ENCODE measurements around the gene SLC25A30.
"Not testable (repeated sequence)": the region's sequence is repeated elsewhere in the genome, so short reads cannot be mapped to it uniquely, and the experiment has no call there.

Gene SLC25A30

GRCh38 chr13:45434556-45435371 lies 16.6 kb upstream of the SLC25A30 start:
- Histone ChIP-seq H3K4me3 (ENCODE audit: low read depth, low read length) (no peak overlapping the region), H3K36me3 (no peaks in the 10 kb centered on the region), H3K9me3 (ENCODE audit: severe bottlenecking) (no peaks in the 10 kb centered on the region), H3K27ac (no peak overlapping the region), H3K27me3 (ENCODE audit: insufficient read depth, low read depth, severe bottlenecking) (no peaks in the 10 kb centered on the region)
- TF ChIP-seq, protein P1, sequence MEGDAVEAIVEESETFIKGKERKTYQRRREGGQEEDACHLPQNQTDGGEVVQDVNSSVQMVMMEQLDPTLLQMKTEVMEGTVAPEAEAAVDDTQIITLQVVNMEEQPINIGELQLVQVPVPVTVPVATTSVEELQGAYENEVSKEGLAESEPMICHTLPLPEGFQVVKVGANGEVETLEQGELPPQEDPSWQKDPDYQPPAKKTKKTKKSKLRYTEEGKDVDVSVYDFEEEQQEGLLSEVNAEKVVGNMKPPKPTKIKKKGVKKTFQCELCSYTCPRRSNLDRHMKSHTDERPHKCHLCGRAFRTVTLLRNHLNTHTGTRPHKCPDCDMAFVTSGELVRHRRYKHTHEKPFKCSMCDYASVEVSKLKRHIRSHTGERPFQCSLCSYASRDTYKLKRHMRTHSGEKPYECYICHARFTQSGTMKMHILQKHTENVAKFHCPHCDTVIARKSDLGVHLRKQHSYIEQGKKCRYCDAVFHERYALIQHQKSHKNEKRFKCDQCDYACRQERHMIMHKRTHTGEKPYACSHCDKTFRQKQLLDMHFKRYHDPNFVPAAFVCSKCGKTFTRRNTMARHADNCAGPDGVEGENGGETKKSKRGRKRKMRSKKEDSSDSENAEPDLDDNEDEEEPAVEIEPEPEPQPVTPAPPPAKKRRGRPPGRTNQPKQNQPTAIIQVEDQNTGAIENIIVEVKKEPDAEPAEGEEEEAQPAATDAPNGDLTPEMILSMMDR (IDR thresholded peaks at IDR 0.05; ENCODE audit: low read depth, low read length), result no peak
- no peak for DNase-seq

GRCh38 chr13:45433381-45433790 lies 15.2 kb upstream of the SLC25A30 start:
- no peaks in the 10 kb centered on the region for H3K9me3 ChIP-seq (ENCODE audit: severe bottlenecking)
- no peak overlapping the region for H3K4me3 ChIP-seq (ENCODE audit: low read depth, low read length)
- H3K36me3 ChIP-seq, result no peaks in the 10 kb centered on the region
- H3K27me3 ChIP-seq (ENCODE audit: insufficient read depth, low read depth, severe bottlenecking), result no peaks in the 10 kb centered on the region
- no peak overlapping the region for H3K27ac ChIP-seq
- no peak for DNase-seq
- TF ChIP-seq, protein P1 (IDR thresholded peaks at IDR 0.05; ENCODE audit: low read depth, low read length), result no peak

- Histone ChIP-seq H3K4me3 (ENCODE audit: low read depth, low read length) (no peak overlapping the region), H3K9me3 (ENCODE audit: severe bottlenecking) (no peaks in the 10 kb centered on the region), H3K36me3 (no peaks in the 10 kb centered on the region), H3K27me3 (ENCODE audit: insufficient read depth, low read depth, severe bottlenecking) (no peaks in the 10 kb centered on the region), H3K27ac (no peak overlapping the region)
- DNase-seq, result no peak
- TF ChIP-seq, protein P1 (IDR thresholded peaks at IDR 0.05; ENCODE audit: low read depth, low read length), result no peak
These were observed 14.7 kb upstream of the SLC25A30 start for GRCh38 chr13:45432737-45433380.

DNA sequence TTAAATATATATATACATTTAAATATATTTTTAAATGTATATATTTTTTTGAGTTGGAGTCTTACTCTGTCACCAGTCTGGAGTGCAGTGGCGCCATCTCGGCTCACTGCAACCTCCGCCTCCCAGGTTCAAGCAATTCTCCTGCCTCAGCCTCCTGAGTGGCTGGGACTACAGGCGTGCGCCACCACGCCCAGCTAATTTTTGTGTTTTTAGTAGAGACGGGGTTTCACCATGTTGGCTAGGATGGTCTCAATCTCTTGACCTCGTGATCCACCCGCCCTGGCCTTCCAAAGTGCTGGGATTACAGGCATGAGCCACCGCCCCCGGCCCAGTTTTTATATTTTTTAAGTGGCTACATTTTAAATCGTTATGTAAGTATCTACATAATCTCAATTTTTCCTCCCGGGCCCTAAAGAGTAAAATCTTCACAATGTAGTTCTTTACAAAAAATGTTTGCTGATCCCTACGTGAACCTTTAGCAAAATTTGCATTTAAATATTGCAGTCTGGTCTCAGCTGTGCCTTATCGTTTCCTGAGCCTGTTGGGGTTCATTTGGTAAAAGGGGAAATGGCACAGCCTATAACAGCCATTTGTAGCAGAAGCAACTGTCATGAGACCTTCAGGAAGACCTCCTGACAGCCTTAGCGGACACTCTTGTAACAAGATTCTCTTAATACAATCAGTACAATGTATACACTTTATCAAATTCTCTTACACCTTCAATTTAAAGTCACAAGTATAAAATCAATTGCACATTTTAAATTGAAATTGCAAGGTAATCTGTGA lies 8.1 kb upstream of the SLC25A30 start:
- H3K27ac ChIP-seq; H3K27me3 ChIP-seq (ENCODE audit: insufficient read depth, low read depth, severe bottlenecking); H3K36me3 ChIP-seq; H3K4me3 ChIP-seq (ENCODE audit: low read depth, low read length); H3K9me3 ChIP-seq (ENCODE audit: severe bottlenecking); DNase-seq: not testable (repeated sequence)

DNA sequence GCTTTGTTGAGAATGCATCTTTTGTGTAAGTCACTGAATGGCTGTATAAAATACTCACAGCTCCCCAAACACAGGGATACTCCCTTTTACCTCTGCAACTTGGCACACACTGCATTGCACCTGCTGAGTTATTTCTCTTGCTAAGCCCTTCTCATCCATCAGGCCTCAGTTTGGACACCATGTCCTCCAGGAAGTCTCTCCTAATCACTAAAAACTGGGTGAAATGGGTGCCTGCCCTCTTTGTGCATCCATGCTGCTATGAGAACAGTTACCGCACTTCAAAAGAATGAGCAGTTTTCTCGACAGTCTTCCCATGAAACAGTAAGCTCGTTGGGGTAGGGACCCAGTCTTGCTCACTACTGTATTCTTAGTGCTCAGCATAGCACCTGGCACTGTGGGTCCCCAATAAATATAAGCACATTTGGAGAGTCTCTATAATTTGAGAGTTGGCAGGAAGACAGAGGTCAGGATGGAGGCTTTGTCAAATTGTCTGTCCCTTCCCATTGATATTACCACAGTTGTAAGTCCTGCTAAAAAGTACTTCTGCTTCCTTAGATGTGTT lies 4.6 kb upstream of the SLC25A30 start:
- H3K27ac ChIP-seq, result no peak overlapping the region
- no peaks in the 10 kb centered on the region for H3K27me3 ChIP-seq (ENCODE audit: insufficient read depth, low read depth, severe bottlenecking)
- H3K9me3 ChIP-seq (ENCODE audit: severe bottlenecking), result no peaks in the 10 kb centered on the region
- H3K36me3 ChIP-seq, result no peaks in the 10 kb centered on the region
- H3K4me3 ChIP-seq (ENCODE audit: low read depth, low read length), result no peak overlapping the region
- DNase-seq, result no peak
- TF ChIP-seq, protein P1 (IDR thresholded peaks at IDR 0.05; ENCODE audit: low read depth, low read length), result no peak

GRCh38 chr13:45419945-45420344 lies 1.8 kb upstream of the SLC25A30 start:
- H3K27ac ChIP-seq, result no peak overlapping the region
- DNase-seq, result no peak
- no peaks in the 10 kb centered on the region for H3K27me3 ChIP-seq (ENCODE audit: insufficient read depth, low read depth, severe bottlenecking)
- TF ChIP-seq, protein P1 (IDR thresholded peaks at IDR 0.05; ENCODE audit: low read depth, low read length), result no peak
- no peaks in the 10 kb centered on the region for H3K9me3 ChIP-seq (ENCODE audit: severe bottlenecking)
- H3K36me3 ChIP-seq, result no peaks in the 10 kb centered on the region
- no peak overlapping the region for H3K4me3 ChIP-seq (ENCODE audit: low read depth, low read length)

DNA sequence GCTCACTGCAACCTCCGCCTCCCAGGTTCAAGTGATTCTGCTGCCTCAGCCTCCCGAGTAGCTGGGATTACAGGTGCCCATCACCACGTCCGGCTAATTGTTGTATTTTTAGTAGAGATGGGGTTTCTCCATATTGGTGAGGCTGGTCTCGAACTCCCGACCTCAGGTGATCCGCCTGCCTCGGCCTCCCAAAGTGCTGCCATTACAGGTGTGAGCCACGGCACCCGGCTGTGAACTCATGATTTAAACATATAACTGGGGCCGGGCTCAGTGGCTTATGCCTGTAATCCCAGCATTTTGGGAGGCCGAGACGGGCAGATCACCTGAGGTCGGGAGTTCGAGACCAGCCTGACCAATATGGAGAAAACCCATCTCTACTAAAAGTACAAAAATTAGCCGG lies 1.2 kb upstream of the SLC25A30 start:
- H3K27me3 ChIP-seq (ENCODE audit: insufficient read depth, low read depth, severe bottlenecking); H3K36me3 ChIP-seq; H3K27ac ChIP-seq; H3K4me3 ChIP-seq (ENCODE audit: low read depth, low read length); H3K9me3 ChIP-seq (ENCODE audit: severe bottlenecking); DNase-seq: not testable (repeated sequence)
